ENCODE results near the gene NCOA6. TPM values are rescaled to one million over a fixed set of nuclear protein-coding genes. Genes with fewer than 3 reads are reported as not detected.
A peak's percentile ranks its signal among the peaks of the same experiment; 100 is the strongest.

The NCOA6 gene
- total RNA-seq, 1 donor from 2014 or later = 14.0 TPM

GRCh38 chr20:34710861-34711574 lies 114.4 kb downstream of the NCOA6 start:
- Histone ChIP-seq H3K27ac (replicated peaks) (peak overlapping the region; percentile 99), H3K4me3 (peak overlapping the region; percentile 76), H3K36me3 (peaks cover 40% of the 10 kb centered on the region), H3K4me1 (peaks cover 81% of the 10 kb centered on the region), H3K9me3 (replicated peaks) (no peaks in the 10 kb centered on the region), H3K27me3 (ENCODE audit: low read depth) (no peaks in the 10 kb centered on the region)
- intact Hi-C loops (cut with micrococcal nuclease) = no loop called here
- no peak for TF ChIP-seq CTCF (IDR thresholded peaks at IDR 0.05; ENCODE audit: borderline replicate concordance)
- DNase-seq = no peak

- no peaks in the 10 kb centered on the region for H3K27me3 ChIP-seq (ENCODE audit: low read depth)
- peak overlapping the region; percentile 99 for H3K27ac ChIP-seq (replicated peaks)
- peaks cover 35% of the 10 kb centered on the region for H3K36me3 ChIP-seq
- no peak for DNase-seq
- H3K9me3 ChIP-seq (replicated peaks) = no peaks in the 10 kb centered on the region
- H3K4me3 ChIP-seq = peak overlapping the region; percentile 76
- intact Hi-C loops (cut with micrococcal nuclease) = no loop called here
- H3K4me1 ChIP-seq = peaks cover 86% of the 10 kb centered on the region
- no peak for TF ChIP-seq CTCF (IDR thresholded peaks at IDR 0.05; ENCODE audit: borderline replicate concordance)
These were observed 114.9 kb downstream of the NCOA6 start for GRCh38 chr20:34710568-34710839.

GRCh38 chr20:34709831-34710567 lies 115.5 kb downstream of the NCOA6 start:
- peak; percentile 85 for DNase-seq
- H3K9me3 ChIP-seq (replicated peaks) = no peaks in the 10 kb centered on the region
- no peaks in the 10 kb centered on the region for H3K27me3 ChIP-seq (ENCODE audit: low read depth)
- H3K27ac ChIP-seq (replicated peaks) = peak overlapping the region; percentile 99
- peak overlapping the region; percentile 76 for H3K4me3 ChIP-seq
- TF ChIP-seq CTCF (IDR thresholded peaks at IDR 0.05; ENCODE audit: borderline replicate concordance) = no peak
- H3K4me1 ChIP-seq = peaks cover 91% of the 10 kb centered on the region
- intact Hi-C loops (cut with micrococcal nuclease) = no loop called here
- H3K36me3 ChIP-seq = peaks cover 30% of the 10 kb centered on the region

GRCh38 chr20:34709044-34709830 lies 116.2 kb downstream of the NCOA6 start:
- no peaks in the 10 kb centered on the region for H3K27me3 ChIP-seq (ENCODE audit: low read depth)
- H3K4me1 ChIP-seq = peaks cover 95% of the 10 kb centered on the region
- no peaks in the 10 kb centered on the region for H3K9me3 ChIP-seq (replicated peaks)
- no peak for TF ChIP-seq CTCF (IDR thresholded peaks at IDR 0.05; ENCODE audit: borderline replicate concordance)
- peak overlapping the region; percentile 99 for H3K27ac ChIP-seq (replicated peaks)
- peak overlapping the region; percentile 76 for H3K4me3 ChIP-seq
- intact Hi-C loops (cut with micrococcal nuclease) = no loop called here
- DNase-seq = peak; percentile 89
- peaks cover 24% of the 10 kb centered on the region for H3K36me3 ChIP-seq

GRCh38 chr20:34708621-34709043 lies 116.8 kb downstream of the NCOA6 start:
- Histone ChIP-seq H3K4me3 (peak overlapping the region; percentile 76), H3K9me3 (replicated peaks) (no peaks in the 10 kb centered on the region), H3K36me3 (peaks cover 18% of the 10 kb centered on the region), H3K4me1 (peaks cover 92% of the 10 kb centered on the region), H3K27ac (replicated peaks) (peak overlapping the region; percentile 99), H3K27me3 (ENCODE audit: low read depth) (no peaks in the 10 kb centered on the region)
- intact Hi-C loops (cut with micrococcal nuclease) = no loop called here
- peak; percentile 63 for TF ChIP-seq CTCF (IDR thresholded peaks at IDR 0.05; ENCODE audit: borderline replicate concordance)
- peak; percentile 53 for DNase-seq

All from left ventricle myocardium inferior (tissue), 1 donor.